H1 (cell line): ENCODE results near the gene GNG4. TPM values are rescaled to one million over a fixed set of nuclear protein-coding genes. Genes with fewer than 3 reads are reported as not detected.

Experiments used
- CTCF ChIA-PET: fragments of 300-600 bp; sonication (Branson Sonifier 250); formaldehyde crosslinking; loops from one replicate; lab custom pipeline; 2021; ENCODE audit not compliant: partially characterized antibody; lab: Charles Lee
- POLR2A ChIA-PET: fragments of 300-600 bp; sonication (Branson Sonifier 250); formaldehyde crosslinking; loops from one replicate; lab custom pipeline; 2021; ENCODE audit warnings: inconsistent platforms; ENCODE audit not compliant: partially characterized antibody; lab: Charles Lee
- DNase-seq, 2 experiments: peaks; one replicate each; pipeline versions ENCODE4 v3.0.0 to v3.0.0-alpha.2; 2010 to 2022; ENCODE audit warnings: low spot score in 2 of 2, low read depth in 1 of 2, mixed read lengths in 1 of 2
- FAIRE-seq: peaks from 2 replicates; lab custom pipeline; 2011; peaks lifted over from hg19 to GRCh38; lab: Jason Lieb, UNC
- H2AFZ ChIP-seq: 2 replicates; pipeline ENCODE4 v1.8.1; 2012; ENCODE audit warnings: low read length, inconsistent platforms
- H2AK5ac ChIP-seq: 2 replicates; pipeline ENCODE4 v1.6.1; 2013; ENCODE audit warnings: low read depth, low read length
- H2BK120ac ChIP-seq: replicated peaks from 2 replicates; pipeline ENCODE3; 2013; ENCODE audit warnings: low read depth, low read length, inconsistent platforms
- H2BK12ac ChIP-seq: 2 replicates; pipeline ENCODE4 v1.6.1; 2013; ENCODE audit warnings: low read depth, low read length
- H2BK15ac ChIP-seq: 2 replicates; pipeline ENCODE4 v1.6.1; 2013; ENCODE audit warnings: low read length
- H2BK20ac ChIP-seq: 2 replicates; pipeline ENCODE4 v1.6.1; 2013; ENCODE audit warnings: low read length
- H2BK5ac ChIP-seq: 2 replicates; pipeline ENCODE4 v1.6.1; 2013; ENCODE audit warnings: low read depth, low read length
- H3K14ac ChIP-seq: 2 replicates; pipeline ENCODE4 v1.6.1; 2013; ENCODE audit warnings: inconsistent platforms; ENCODE audit not compliant: insufficient read length
- H3K18ac ChIP-seq: 2 replicates; pipeline ENCODE4 v1.6.1; 2013; ENCODE audit warnings: low read length; ENCODE audit errors: extremely low read depth
- H3K23ac ChIP-seq: 2 replicates; pipeline ENCODE4 v1.6.1; 2013; ENCODE audit warnings: inconsistent platforms; ENCODE audit not compliant: insufficient read length
- H3K23me2 ChIP-seq: 2 replicates; pipeline ENCODE4 v1.6.1; 2013; ENCODE audit warnings: low read depth, low read length
- H3K27ac ChIP-seq: 2 replicates; pipeline ENCODE4 v1.6.1; 2011; ENCODE audit warnings: low read depth, low read length, inconsistent platforms
- H3K27me3 ChIP-seq, 4 experiments: replicated peaks in 1 of 4; 1 replicate in 1 of 4; 2 replicates in 3 of 4; pipeline versions ENCODE4 v1.6.1 to v1.8.1; 2011 to 2013; ENCODE audit warnings: low read length in 3 of 4, mild to moderate bottlenecking in 3 of 4, inconsistent platforms in 2 of 4, mixed read lengths in 2 of 4, moderate library complexity in 1 of 4; ENCODE audit not compliant: control insufficient read depth in 3 of 4, insufficient read depth in 3 of 4; ENCODE audit errors: extremely low read depth in 1 of 4
- H3K36me3 ChIP-seq, 4 experiments: 2 replicates each; pipeline versions ENCODE4 v1.6.1 to v1.8.1; 2011 to 2013; ENCODE audit warnings: mild to moderate bottlenecking in 4 of 4, low read length in 3 of 4, moderate library complexity in 2 of 4, control low read depth in 1 of 4, inconsistent platforms in 1 of 4; ENCODE audit not compliant: insufficient read depth in 4 of 4, control insufficient read depth in 2 of 4
- H3K4ac ChIP-seq: replicated peaks from 2 replicates; pipeline ENCODE3; 2013; ENCODE audit warnings: low read length, low read depth, mixed read lengths, inconsistent platforms; ENCODE audit not compliant: insufficient read length
- H3K4me1 ChIP-seq, 4 experiments: replicated peaks in 1 of 4; 1 replicate in 1 of 4; 2 replicates in 3 of 4; pipeline versions ENCODE4 v1.6.1 to v1.8.1; 2011 to 2013; ENCODE audit warnings: low read length in 3 of 4, inconsistent platforms in 2 of 4, mixed read lengths in 1 of 4; ENCODE audit not compliant: insufficient read depth in 4 of 4, control insufficient read depth in 3 of 4
- H3K4me2 ChIP-seq, 2 experiments: 2 replicates each; pipeline versions ENCODE4 v1.6.1 to v1.8.1; 2011 to 2013; ENCODE audit warnings: low read depth in 2 of 2, low read length in 2 of 2, control low read depth in 1 of 2, inconsistent platforms in 1 of 2, mild to moderate bottlenecking in 1 of 2; ENCODE audit not compliant: insufficient read depth in 1 of 2
- H3K4me3 ChIP-seq, 4 experiments: fragments of 200-600, 300-600 bp in 1 of 4; sonication (generic), shearing (Covaris generic), sonication (Bioruptor Twin) in 1 of 4; 2 replicates each; pipeline versions ENCODE4 v1.5.1 to v1.8.1; 2011 to 2016; ENCODE audit warnings: low read length in 4 of 4, low read depth in 3 of 4, control low read depth in 2 of 4, inconsistent platforms in 2 of 4, mild to moderate bottlenecking in 2 of 4, mixed read lengths in 1 of 4, moderate library complexity in 1 of 4; ENCODE audit not compliant: insufficient read depth in 2 of 4; ENCODE audit errors: extremely low read depth in 1 of 4
- H3K56ac ChIP-seq: replicated peaks from 2 replicates; pipeline ENCODE3; 2013; ENCODE audit warnings: low read depth, mild to moderate bottlenecking, mixed read lengths, low read length, inconsistent platforms; ENCODE audit not compliant: insufficient read length
- H3K79me1 ChIP-seq: 2 replicates; pipeline ENCODE4 v1.6.1; 2013; ENCODE audit warnings: low read depth, low read length, control low read depth
- H3K79me2 ChIP-seq, 2 experiments: 2 replicates each; pipeline versions ENCODE4 v1.6.1 to v1.8.1; 2012 to 2013; ENCODE audit warnings: low read length in 2 of 2, mild to moderate bottlenecking in 2 of 2, inconsistent platforms in 1 of 2; ENCODE audit not compliant: insufficient read depth in 2 of 2, control insufficient read depth in 1 of 2
- H3K9ac ChIP-seq, 4 experiments: replicated peaks in 1 of 4; 1 replicate in 1 of 4; 2 replicates in 3 of 4; pipeline versions ENCODE4 v1.6.1 to v1.8.1; 2011 to 2013; ENCODE audit warnings: low read depth in 3 of 4, low read length in 3 of 4, control low read depth in 2 of 4, mild to moderate bottlenecking in 2 of 4, moderate library complexity in 2 of 4, inconsistent platforms in 1 of 4; ENCODE audit errors: extremely low read depth in 1 of 4
- H3K9me3 ChIP-seq, 2 experiments: 2 replicates each; pipeline versions ENCODE4 v1.6.1 to v1.8.1; 2012 to 2013; ENCODE audit warnings: mild to moderate bottlenecking in 2 of 2, moderate library complexity in 2 of 2, control low read depth in 1 of 2, inconsistent platforms in 1 of 2, low read depth in 1 of 2, low read length in 1 of 2, mixed read lengths in 1 of 2; ENCODE audit not compliant: insufficient read depth in 2 of 2
- H4K20me1 ChIP-seq, 2 experiments: replicated peaks in 1 of 2; 2 replicates each; pipeline versions ENCODE3 to v1.8.1; 2011 to 2013; ENCODE audit warnings: inconsistent platforms in 2 of 2, low read length in 2 of 2, mild to moderate bottlenecking in 1 of 2; ENCODE audit not compliant: insufficient read depth in 2 of 2, control insufficient read depth in 1 of 2
- H4K5ac ChIP-seq: 2 replicates; pipeline ENCODE4 v1.6.1; 2013; ENCODE audit warnings: low read length, low read depth, mixed read lengths, inconsistent platforms; ENCODE audit not compliant: insufficient read length
- H4K8ac ChIP-seq: 2 replicates; pipeline ENCODE4 v1.8.0; 2013; ENCODE audit warnings: mild to moderate bottlenecking, moderate library complexity, low read length, inconsistent platforms; ENCODE audit not compliant: insufficient read depth; ENCODE audit errors: extremely low read depth
- H4K91ac ChIP-seq: replicated peaks from 2 replicates; pipeline ENCODE3; 2013; ENCODE audit warnings: low read length, mixed read lengths, inconsistent platforms; ENCODE audit not compliant: insufficient read length
- CTCF ChIP-seq, 3 experiments: IDR thresholded peaks; 1 replicate in 2 of 3; 2 replicates in 1 of 3; pipeline versions ENCODE4 v1.5.1 to v1.6.1; 2011; ENCODE audit warnings: low read length in 3 of 3, mild to moderate bottlenecking in 3 of 3, inconsistent platforms in 2 of 3, low read depth in 1 of 3, moderate library complexity in 1 of 3; ENCODE audit not compliant: insufficient read depth in 1 of 3; ENCODE audit errors: control extremely low read depth in 1 of 3
- FOSL1 ChIP-seq: IDR thresholded peaks from 2 replicates; pipeline ENCODE4 v1.6.1; 2011; ENCODE audit warnings: mild to moderate bottlenecking, low read depth, low read length, moderate library complexity; ENCODE audit not compliant: insufficient read depth
- RAD21 ChIP-seq, 2 experiments: IDR thresholded peaks in 1 of 2; conservative IDR thresholded peaks in 1 of 2; 2 replicates each; pipeline ENCODE4 v1.6.1; 2011; ENCODE audit warnings: low read depth in 2 of 2, low read length in 2 of 2, improper control_type of control experiment in 1 of 2, inconsistent platforms in 1 of 2, mild to moderate bottlenecking in 1 of 2, moderate library complexity in 1 of 2
- WGBS, 2 experiments: shearing (Covaris generic) in 1 of 2; methylation state at CpG; one replicate each; pipeline versions ENCODE4 v1.1.6 to v1.1.7; 2013 to 2015; ENCODE audit warnings: low lambda C conversion rate in 2 of 2, mixed read lengths in 2 of 2, inconsistent platforms in 1 of 2, low coverage in 1 of 2, missing lambda C conversion rate in 1 of 2; ENCODE audit not compliant: insufficient replicate concordance in 2 of 2, insufficient coverage in 1 of 2, insufficient read length in 1 of 2; ENCODE audit errors: extremely low coverage in 1 of 2, missing lambda C conversion rate in 1 of 2; 5-methylcytosine and 5-hydroxymethylcytosine counted together
- polyA plus RNA-seq, 7 experiments: library from polyadenylated mRNA; depleted of rRNA in 3 of 7; stranded (reverse) in 5 of 7; unstranded in 2 of 7; fragments of >200 nt in 5 of 7; fragments of 200-250 nt in 2 of 7; gene quantifications; 1 replicate in 5 of 7; 2 replicates in 1 of 7; 4 replicates in 1 of 7; pipeline versions ENCODE4 v1.2.1 to v1.2.3, GENCODE V29; 2011 to 2013; ENCODE audit warnings: missing spikeins in 2 of 7, mixed read lengths in 2 of 7
- total RNA-seq: library from RNA; stranded (reverse); fragmentation: NEBNext Ultra II Directional; extraction: Animal tissue kit (Norgen Biotek cat#: 25700); gene quantifications from 2 replicates; pipeline ENCODE4 v1.2.1, GENCODE V29; 2021

The GNG4 gene
- total and polyA plus RNA-seq, 2 of the 8 experiments (the other 6 are each of a cell fraction or from before 2014, with no cell fraction given) = 95.5 to 96.8 TPM

DNA sequence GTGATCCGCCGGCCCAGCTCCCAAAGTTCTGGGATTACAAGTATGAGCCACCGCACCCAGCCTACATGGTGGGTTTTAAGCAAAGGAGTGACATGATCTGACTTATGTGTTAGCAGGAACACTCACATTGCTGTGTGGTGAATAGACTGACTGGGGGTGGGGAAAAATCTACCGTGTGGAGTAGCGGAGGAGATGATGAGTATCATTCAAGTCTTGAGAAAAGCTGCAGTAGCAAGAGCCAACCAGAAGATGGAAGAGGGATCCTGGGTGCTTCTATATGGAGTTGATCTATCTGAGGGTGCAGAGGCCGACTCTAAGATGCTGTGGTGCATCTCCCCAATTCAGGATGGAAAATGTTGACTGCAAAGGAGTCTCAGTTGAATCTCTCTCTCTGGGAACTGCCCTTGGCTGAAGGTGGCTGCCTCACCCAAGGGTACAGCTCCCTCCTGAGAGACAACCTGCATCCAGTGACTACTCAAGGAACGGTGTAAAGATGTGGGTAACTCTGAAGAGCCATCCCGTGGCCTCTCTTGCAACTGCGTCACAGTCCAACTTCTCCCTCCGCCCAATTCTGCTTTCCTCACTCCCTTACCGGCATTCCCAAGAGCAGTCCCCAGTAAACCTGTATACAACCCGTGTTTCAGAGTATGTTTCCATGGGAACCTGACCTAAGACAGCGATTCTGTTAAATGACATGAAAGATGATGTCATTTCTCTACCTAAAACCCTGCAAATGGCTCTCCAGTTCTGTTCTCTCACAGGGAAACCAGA is 137.9 kb downstream of the GNG4 start:
- 88% methylated on average over 13 of the region's 13 CpGs; no CpG with 5 or more reads in 1 of the 2 experiments for WGBS, 2 experiments
- no peak overlapping the region for H4K5ac ChIP-seq
- H3K9ac ChIP-seq = no peak overlapping the region
- no peaks in the 10 kb centered on the region for H3K79me2 ChIP-seq
- H2BK20ac ChIP-seq = no peak overlapping the region
- FAIRE-seq = no peak
- no peaks in the 10 kb centered on the region for H3K9me3 ChIP-seq
- TF ChIP-seq CTCF (IDR thresholded peaks at IDR 0.05; ENCODE audit: control extremely low read depth in 1 of 3, insufficient read depth in 1 of 3, low read depth in 1 of 3, low read length in 3 of 3) (peak in 1 of 3 experiments; percentile 2; a peak in 1 of 4 replicates), RAD21 (IDR thresholded peaks at IDR 0.05 in 1 of 2, conservative IDR thresholded peaks at IDR 0.05 in 1 of 2; ENCODE audit: low read depth in 2 of 2, low read length in 2 of 2) (peak in 1 of 2 experiments; percentile 5; a peak in 3 of 4 replicates), FOSL1 (no peak)
- no peak for DNase-seq
- no peaks in the 10 kb centered on the region; a peak in 1 of 7 replicates for H3K27me3 ChIP-seq
- no peak overlapping the region for H3K27ac ChIP-seq
- H3K4ac ChIP-seq = no peak overlapping the region
- no peak overlapping the region for H3K4me3 ChIP-seq
- peaks cover 0 to under 1% (median 0%) of the 10 kb centered on the region in 4 experiments; a peak in 1 of 7 replicates for H3K4me1 ChIP-seq
- H2AK5ac ChIP-seq = no peak overlapping the region
- CTCF ChIA-PET = interaction anchor here (0.6 to 1.7 kb wide), 14 partner anchors 13 to 368 kb away, joined by 3 to 6 read pairs (median 3); no protein-coding TSS in a partner anchor
- H3K4me2 ChIP-seq = no peak overlapping the region
- H3K23me2 ChIP-seq = no peaks in the 10 kb centered on the region
- no peaks in the 10 kb centered on the region for H4K20me1 ChIP-seq
- no peak overlapping the region for H4K91ac ChIP-seq
- no peak overlapping the region for H3K23ac ChIP-seq
- no peaks in the 10 kb centered on the region for H3K36me3 ChIP-seq
- H2AFZ ChIP-seq = no peak overlapping the region
- POLR2A ChIA-PET = no interaction called here
- H2BK120ac ChIP-seq = no peak overlapping the region
- H2BK5ac ChIP-seq = no peak overlapping the region
- no peak overlapping the region for H3K56ac ChIP-seq
- H3K14ac ChIP-seq = no peak overlapping the region
- H3K79me1 ChIP-seq = no peaks in the 10 kb centered on the region
- peak overlapping the region; percentile 53; the same call in 1 of the 2 replicates for H4K8ac ChIP-seq
- H3K18ac ChIP-seq = no peak overlapping the region
- no peak overlapping the region for H2BK15ac ChIP-seq
- H2BK12ac ChIP-seq = no peak overlapping the region
